Measurements from ENCODE around the gene CYTH4.

DNA sequence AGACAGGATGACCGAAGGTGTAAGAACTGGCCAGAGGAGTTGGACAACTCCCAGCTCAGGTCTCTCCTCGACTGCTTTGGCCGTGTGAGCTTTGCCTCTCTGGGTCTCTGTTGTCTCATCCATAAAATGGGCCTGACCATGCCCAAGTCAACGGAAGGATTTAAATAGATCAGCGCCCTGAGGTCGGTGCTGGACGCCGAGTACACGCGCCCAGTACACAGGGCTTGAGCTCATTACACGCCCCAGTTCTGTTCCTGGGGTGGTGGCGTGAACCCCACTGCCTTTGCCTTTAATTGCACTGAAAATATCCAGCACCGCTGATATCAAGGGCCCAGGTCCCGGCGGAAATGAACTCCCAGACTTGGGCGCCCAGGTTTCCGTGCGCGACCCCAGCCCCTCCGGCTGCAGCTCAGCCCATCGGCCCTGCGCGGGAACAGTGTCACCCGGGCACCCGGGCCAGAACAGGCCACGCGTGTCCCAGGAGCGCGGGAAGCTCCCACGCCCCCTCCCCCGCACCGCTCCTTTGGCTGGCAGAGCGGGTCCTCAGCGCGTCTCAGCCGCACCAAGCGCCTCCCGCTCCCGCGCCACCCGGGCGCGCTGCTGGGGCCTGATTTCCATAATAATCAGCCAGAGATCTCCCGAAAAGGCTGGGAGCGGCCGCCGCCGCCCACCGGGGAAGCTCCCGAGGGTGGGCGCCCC is 42.2 kb downstream of the CYTH4 start:
- TF ChIP-seq, protein P1, sequence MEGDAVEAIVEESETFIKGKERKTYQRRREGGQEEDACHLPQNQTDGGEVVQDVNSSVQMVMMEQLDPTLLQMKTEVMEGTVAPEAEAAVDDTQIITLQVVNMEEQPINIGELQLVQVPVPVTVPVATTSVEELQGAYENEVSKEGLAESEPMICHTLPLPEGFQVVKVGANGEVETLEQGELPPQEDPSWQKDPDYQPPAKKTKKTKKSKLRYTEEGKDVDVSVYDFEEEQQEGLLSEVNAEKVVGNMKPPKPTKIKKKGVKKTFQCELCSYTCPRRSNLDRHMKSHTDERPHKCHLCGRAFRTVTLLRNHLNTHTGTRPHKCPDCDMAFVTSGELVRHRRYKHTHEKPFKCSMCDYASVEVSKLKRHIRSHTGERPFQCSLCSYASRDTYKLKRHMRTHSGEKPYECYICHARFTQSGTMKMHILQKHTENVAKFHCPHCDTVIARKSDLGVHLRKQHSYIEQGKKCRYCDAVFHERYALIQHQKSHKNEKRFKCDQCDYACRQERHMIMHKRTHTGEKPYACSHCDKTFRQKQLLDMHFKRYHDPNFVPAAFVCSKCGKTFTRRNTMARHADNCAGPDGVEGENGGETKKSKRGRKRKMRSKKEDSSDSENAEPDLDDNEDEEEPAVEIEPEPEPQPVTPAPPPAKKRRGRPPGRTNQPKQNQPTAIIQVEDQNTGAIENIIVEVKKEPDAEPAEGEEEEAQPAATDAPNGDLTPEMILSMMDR (IDR thresholded peaks at IDR 0.05), result no peak
- TF ChIP-seq POLR2A (IDR thresholded peaks at IDR 0.05), result no peak

Data from ovary (tissue), 3 donors.